Measurements from ENCODE around the gene HMG20A. TPM values are rescaled to one million over a fixed set of nuclear protein-coding genes. Genes with fewer than 3 reads are reported as not detected.

Gene HMG20A
- total RNA-seq, 2 experiments from 2014 or later = 34.9 to 37.8 TPM

- CTCF ChIA-PET = interaction anchor here (0.9 kb wide), 1 partner anchor 56 kb away, joined by 3 read pairs; no protein-coding TSS in a partner anchor
- POLR2A ChIA-PET = no interaction called here
Observed at GRCh38 chr15:77487469-77487842, 66.8 kb downstream of the HMG20A start.

- POLR2A ChIA-PET = no interaction called here
Observed at GRCh38 chr15:77487888-77488287, 67.2 kb downstream of the HMG20A start.

GRCh38 chr15:77489647-77490046 lies 69.0 kb downstream of the HMG20A start:
- POLR2A ChIA-PET = no interaction called here
- CTCF ChIA-PET = no interaction called here

More at GRCh38 chr15:77487888-77488287, 67.2 kb downstream of the HMG20A start:
- CTCF ChIA-PET = no interaction called here

GRCh38 chr15:77493324-77493907 lies 72.7 kb downstream of the HMG20A start:
- POLR2A ChIA-PET = no interaction called here

GRCh38 chr15:77494073-77494867 lies 73.6 kb downstream of the HMG20A start:
- ChIA-PET POLR2A (no interaction called here), CTCF (interaction anchor here (2.0 kb wide), 1 partner anchor 49 kb away, joined by 6 read pairs; no protein-coding TSS in a partner anchor)

More at GRCh38 chr15:77493324-77493907, 72.7 kb downstream of the HMG20A start:
- CTCF ChIA-PET = no interaction called here

- ChIA-PET POLR2A (no interaction called here), CTCF (interaction anchor here (2.0 kb wide), 1 partner anchor 48 kb away, joined by 6 read pairs; no protein-coding TSS in a partner anchor)
Observed at GRCh38 chr15:77494964-77495363, 74.3 kb downstream of the HMG20A start.

- ChIA-PET POLR2A (no interaction called here), CTCF (interaction anchor here (1.0 to 2.0 kb wide), 7 partner anchors 47 to 522 kb away, joined by 3 to 9 read pairs (median 3); no protein-coding TSS in a partner anchor)
Observed at GRCh38 chr15:77495838-77496596, 75.3 kb downstream of the HMG20A start.

GRCh38 chr15:77496715-77497109 lies 76.0 kb downstream of the HMG20A start:
- POLR2A ChIA-PET = no interaction called here

GRCh38 chr15:77497110-77497737 lies 76.5 kb downstream of the HMG20A start:
- ChIA-PET CTCF (interaction anchor here (0.6 to 2.0 kb wide), 13 partner anchors 15 to 535 kb away, joined by 3 to 9 read pairs (median 3); no protein-coding TSS in a partner anchor), POLR2A (no interaction called here)

More at GRCh38 chr15:77496715-77497109, 76.0 kb downstream of the HMG20A start:
- CTCF ChIA-PET = interaction anchor here (0.6 to 2.0 kb wide), 14 partner anchors 15 to 534 kb away, joined by 3 to 9 read pairs (median 3); no protein-coding TSS in a partner anchor

- POLR2A ChIA-PET = no interaction called here
- CTCF ChIA-PET = interaction anchor here (1.1 to 1.3 kb wide), 3 partner anchors 45 to 536 kb away, joined by 4 to 6 read pairs (median 4); no protein-coding TSS in a partner anchor
Observed at GRCh38 chr15:77497942-77498361, 77.3 kb downstream of the HMG20A start.

GRCh38 chr15:77499087-77499760 lies 78.5 kb downstream of the HMG20A start:
- CTCF ChIA-PET = interaction anchor here (0.9 to 1.4 kb wide), 4 partner anchors 19 to 380 kb away, joined by 3 to 5 read pairs (median 3); no protein-coding TSS in a partner anchor
- POLR2A ChIA-PET = no interaction called here

GRCh38 chr15:77500989-77501388 lies 80.3 kb downstream of the HMG20A start:
- ChIA-PET CTCF (no interaction called here), POLR2A (no interaction called here)

GRCh38 chr15:77502379-77503095 lies 81.8 kb downstream of the HMG20A start:
- ChIA-PET POLR2A (no interaction called here), CTCF (no interaction called here)

- ChIA-PET CTCF (no interaction called here), POLR2A (no interaction called here)
Observed at GRCh38 chr15:77503240-77503639, 82.6 kb downstream of the HMG20A start.

GRCh38 chr15:77503764-77504163 lies 83.1 kb downstream of the HMG20A start:
- ChIA-PET POLR2A (no interaction called here), CTCF (interaction anchor here (0.8 kb wide), 1 partner anchor 385 kb away, joined by 3 read pairs; no protein-coding TSS in a partner anchor)

- CTCF ChIA-PET = interaction anchor here (0.8 kb wide), 1 partner anchor 385 kb away, joined by 3 read pairs; no protein-coding TSS in a partner anchor
- POLR2A ChIA-PET = no interaction called here
Observed at GRCh38 chr15:77504306-77504705, 83.6 kb downstream of the HMG20A start.

GRCh38 chr15:77504871-77505270 lies 84.2 kb downstream of the HMG20A start:
- ChIA-PET POLR2A (no interaction called here), CTCF (no interaction called here)

- POLR2A ChIA-PET = no interaction called here
- CTCF ChIA-PET = interaction anchor here (0.8 kb wide), 1 partner anchor 401 kb away, joined by 4 read pairs; no protein-coding TSS in a partner anchor
Observed at GRCh38 chr15:77505556-77505955, 84.9 kb downstream of the HMG20A start.
